Spleen (tissue), 11 donors: ENCODE measurements around the gene LIPK. TPM values are rescaled to one million over a fixed set of nuclear protein-coding genes. Genes with fewer than 3 reads are reported as not detected.

Source experiments
- DNase-seq: peaks from one replicate; pipeline ENCODE4 v3.0.0-alpha.2; 2020
- H3K27ac ChIP-seq, 8 donors: fragments of 200-600 bp; sonication (generic) in 7 of 8; 1 replicate in 4 of 8; 2 replicates in 4 of 8; pipeline versions ENCODE4 v1.5.0 to v1.8.0; 2016 to 2021; ENCODE audit warnings: inconsistent platforms in 4 of 8, mild to moderate bottlenecking in 4 of 8, moderate library complexity in 1 of 8
- H3K27me3 ChIP-seq, 7 donors: fragments of 200-600 bp; sonication (generic) in 6 of 7; replicated peaks in 1 of 7; 1 replicate in 4 of 7; 2 replicates in 3 of 7; pipeline versions ENCODE4 v1.5.0 to v1.8.0; 2016 to 2021; ENCODE audit warnings: inconsistent platforms in 3 of 7, mild to moderate bottlenecking in 1 of 7
- H3K36me3 ChIP-seq, 6 donors: fragments of 200-600 bp; sonication (generic) in 5 of 6; 1 replicate in 4 of 6; 2 replicates in 2 of 6; pipeline versions ENCODE4 v1.5.0 to v1.8.0; 2016 to 2021; ENCODE audit warnings: inconsistent platforms in 2 of 6
- H3K4me1 ChIP-seq, 6 donors: fragments of 200-600 bp; sonication (generic) in 5 of 6; 1 replicate in 3 of 6; 2 replicates in 3 of 6; pipeline versions ENCODE4 v1.5.0 to v1.8.0; 2016 to 2021; ENCODE audit warnings: inconsistent platforms in 3 of 6
- H3K4me3 ChIP-seq, 8 donors: fragments of 200-600 bp; sonication (generic) in 7 of 8; 1 replicate in 4 of 8; 2 replicates in 4 of 8; pipeline versions ENCODE4 v1.5.0 to v1.8.0; 2016 to 2021; ENCODE audit warnings: inconsistent platforms in 4 of 8, mild to moderate bottlenecking in 4 of 8, moderate library complexity in 2 of 8
- H3K9me3 ChIP-seq, 8 donors: fragments of 200-600 bp; sonication (generic) in 7 of 8; 1 replicate in 4 of 8; 2 replicates in 4 of 8; pipeline versions ENCODE4 v1.5.0 to v1.8.0; 2016 to 2021; ENCODE audit warnings: inconsistent platforms in 4 of 8
- POLR2A ChIP-seq, 3 donors: fragments of 450-650 bp; IDR thresholded peaks; one replicate each; pipeline ENCODE4 v1.5.1; 2017; ENCODE audit warnings: antibody characterized with exemption in 3 of 3, mild to moderate bottlenecking in 1 of 3
- POLR2AphosphoS5 ChIP-seq, 3 donors: sonication (generic); formaldehyde crosslinking; IDR thresholded peaks; one replicate each; pipeline ENCODE4 v1.5.1; 2017; ENCODE audit warnings: antibody characterized with exemption in 3 of 3
- WGBS, 5 donors: extraction: QIAGEN DNeasy Blood & Tissue Kit in 3 of 5; methylation state at CpG; one replicate each; pipeline versions ENCODE4 v1.1.5 to v1.1.7; 2013 to 2018; 5-methylcytosine and 5-hydroxymethylcytosine counted together
- intact Hi-C: fragments of 100-400 bp; cut with DNase I; formaldehyde crosslinking; loops from one replicate; pipeline ENCODE4 v1.15.0; 2023; ENCODE audit warnings: low total_unique reads
- polyA plus RNA-seq, 3 donors: library from polyadenylated mRNA; stranded (reverse); fragments of 200-250 nt; gene quantifications; one replicate each; pipeline ENCODE4 v1.2.1, GENCODE V29; 2013
- total RNA-seq, 7 donors: library from RNA; depleted of rRNA in 3 of 7; stranded (reverse); fragments of >200 nt in 3 of 7; fragmentation: NEBNext Ultra II Directional in 4 of 7; extraction: Animal tissue kit (Norgen Biotek cat#: 25700) in 4 of 7; gene quantifications; one replicate each; pipeline versions ENCODE4 v1.1.0 to v1.2.1, GENCODE V29; 2016 to 2021
- TF ChIP-seq, protein P1 (sequence below), 11 experiments: fragments of 200-600 bp in 7 of 11; fragments of 450-650 bp in 4 of 11; sonication (generic) in 4 of 11; IDR thresholded peaks in 8 of 11; conservative IDR thresholded peaks in 3 of 11; 1 replicate in 7 of 11; 2 replicates in 4 of 11; pipeline versions ENCODE4 v1.4.0 to v1.8.0; 2016 to 2021; ENCODE audit warnings: antibody characterized with exemption in 11 of 11, inconsistent platforms in 4 of 11, mild to moderate bottlenecking in 1 of 11
- donor health status: healthy with polysubstance abuse.
- donor health status: DM: no; HTN: no; CAD: no; lungs with moderate emphysema.
- donor health status: DM: no; HTN: no; CAD: no.
- donor health status: Bipolar disorder and iron deficiency.
- donor health status: healthy.
- donor health status: DM: no; HTN: no; CAD: no.
- donor health status: DM: yes; HTN: yes; CAD: no.

The LIPK gene
- total and polyA plus RNA-seq, 10 donors, result not detected

- intact Hi-C loops, result no loop called here
- Histone ChIP-seq H3K36me3 (no peaks in the 10 kb centered on the region), H3K27ac (no peak overlapping the region), H3K9me3 (no peaks in the 10 kb centered on the region), H3K27me3 (no peaks in the 10 kb centered on the region), H3K4me3 (no peak overlapping the region), H3K4me1 (no peaks in the 10 kb centered on the region)
- DNase-seq, result no peak
- WGBS, 5 donors, result 55 to 75% (median 64%) methylated on average over 2 of the region's 2 CpGs
- TF ChIP-seq POLR2AphosphoS5 (IDR thresholded peaks at IDR 0.05) (no peak), POLR2A (IDR thresholded peaks at IDR 0.05) (no peak)
- TF ChIP-seq, protein P1, sequence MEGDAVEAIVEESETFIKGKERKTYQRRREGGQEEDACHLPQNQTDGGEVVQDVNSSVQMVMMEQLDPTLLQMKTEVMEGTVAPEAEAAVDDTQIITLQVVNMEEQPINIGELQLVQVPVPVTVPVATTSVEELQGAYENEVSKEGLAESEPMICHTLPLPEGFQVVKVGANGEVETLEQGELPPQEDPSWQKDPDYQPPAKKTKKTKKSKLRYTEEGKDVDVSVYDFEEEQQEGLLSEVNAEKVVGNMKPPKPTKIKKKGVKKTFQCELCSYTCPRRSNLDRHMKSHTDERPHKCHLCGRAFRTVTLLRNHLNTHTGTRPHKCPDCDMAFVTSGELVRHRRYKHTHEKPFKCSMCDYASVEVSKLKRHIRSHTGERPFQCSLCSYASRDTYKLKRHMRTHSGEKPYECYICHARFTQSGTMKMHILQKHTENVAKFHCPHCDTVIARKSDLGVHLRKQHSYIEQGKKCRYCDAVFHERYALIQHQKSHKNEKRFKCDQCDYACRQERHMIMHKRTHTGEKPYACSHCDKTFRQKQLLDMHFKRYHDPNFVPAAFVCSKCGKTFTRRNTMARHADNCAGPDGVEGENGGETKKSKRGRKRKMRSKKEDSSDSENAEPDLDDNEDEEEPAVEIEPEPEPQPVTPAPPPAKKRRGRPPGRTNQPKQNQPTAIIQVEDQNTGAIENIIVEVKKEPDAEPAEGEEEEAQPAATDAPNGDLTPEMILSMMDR (IDR thresholded peaks at IDR 0.05 in 8 of 11, conservative IDR thresholded peaks at IDR 0.05 in 3 of 11), result no peak
Observed at GRCh38 chr10:88670497-88670896, 35.6 kb upstream of the LIPK start.

DNA sequence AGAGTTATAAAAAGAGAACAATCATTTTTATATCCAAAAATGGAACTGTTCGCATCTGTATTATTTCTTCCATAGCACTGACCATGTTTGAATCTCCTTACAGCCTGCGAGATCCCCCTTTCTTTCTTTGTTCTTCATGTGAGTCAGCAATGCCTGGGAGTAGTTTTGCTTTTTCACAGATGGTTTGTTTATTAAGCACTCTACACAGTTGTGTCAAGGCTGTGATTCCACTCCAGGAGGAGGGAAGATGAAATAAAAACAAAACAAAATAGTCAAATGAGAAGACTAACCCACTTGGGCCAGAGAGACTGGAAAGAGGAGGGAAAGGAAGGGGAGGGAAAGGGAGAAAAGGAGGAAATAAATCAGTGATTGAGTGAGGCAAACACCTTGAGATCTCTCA lies 34.0 kb upstream of the LIPK start:
- TF ChIP-seq POLR2A (IDR thresholded peaks at IDR 0.05) (no peak), POLR2AphosphoS5 (IDR thresholded peaks at IDR 0.05) (no peak)
- TF ChIP-seq, protein P1 (IDR thresholded peaks at IDR 0.05 in 8 of 11, conservative IDR thresholded peaks at IDR 0.05 in 3 of 11), result no peak
- Histone ChIP-seq H3K27ac (no peak overlapping the region), H3K4me1 (no peaks in the 10 kb centered on the region), H3K27me3 (no peaks in the 10 kb centered on the region), H3K9me3 (no peaks in the 10 kb centered on the region), H3K36me3 (no peaks in the 10 kb centered on the region), H3K4me3 (no peak overlapping the region)
- intact Hi-C loops, result no loop called here
- DNase-seq, result no peak
- 79 to 93% (median 91%) methylated on average over 2 of the region's 2 CpGs for WGBS, 5 donors

DNA sequence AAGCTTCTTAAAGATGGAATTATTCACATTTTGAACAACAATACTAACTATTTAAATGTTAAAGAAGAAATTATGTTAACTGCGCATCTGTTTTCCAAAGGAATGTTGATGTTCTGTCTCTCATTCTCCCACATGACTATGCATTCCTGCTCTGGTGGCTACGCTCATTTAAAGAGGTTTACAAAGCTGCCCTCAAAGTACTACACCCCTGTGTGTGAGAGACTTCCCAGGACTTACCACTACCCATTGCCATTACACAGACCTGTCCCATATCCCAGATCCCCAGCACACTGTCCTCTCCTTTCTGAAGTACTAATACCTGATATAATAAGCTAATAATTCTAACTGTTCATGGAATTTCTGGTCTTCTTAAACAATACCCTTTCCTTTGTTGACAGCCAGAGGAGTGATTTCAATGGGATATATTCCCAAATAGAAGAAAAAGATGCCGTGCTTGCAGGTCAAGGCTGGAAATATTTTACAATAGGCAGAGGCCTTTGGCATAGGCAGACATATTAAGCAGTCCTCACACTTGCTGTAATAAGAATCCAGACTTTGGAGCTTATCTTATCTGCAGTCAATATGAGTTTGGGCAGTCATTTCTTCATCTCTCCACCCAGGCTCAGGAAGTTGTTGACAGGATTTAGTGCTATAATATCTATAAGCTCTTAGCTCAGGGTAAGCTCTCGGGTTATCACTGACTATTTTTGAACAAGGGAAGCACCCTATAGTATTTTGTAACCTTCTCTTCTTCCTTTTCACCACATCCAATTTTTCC lies 29.6 kb upstream of the LIPK start:
- H3K27ac ChIP-seq, result no peak overlapping the region
- DNase-seq, result no peak
- H3K36me3 ChIP-seq, result no peaks in the 10 kb centered on the region
- no peaks in the 10 kb centered on the region for H3K9me3 ChIP-seq
- no peaks in the 10 kb centered on the region for H3K4me1 ChIP-seq
- no peak for TF ChIP-seq POLR2A (IDR thresholded peaks at IDR 0.05)
- TF ChIP-seq, protein P1 (IDR thresholded peaks at IDR 0.05 in 8 of 11, conservative IDR thresholded peaks at IDR 0.05 in 3 of 11), result no peak
- TF ChIP-seq POLR2AphosphoS5 (IDR thresholded peaks at IDR 0.05), result no peak
- H3K4me3 ChIP-seq, result no peak overlapping the region
- H3K27me3 ChIP-seq, result no peaks in the 10 kb centered on the region
- 54 to 83% (median 76%) methylated on average over 4 of the region's 4 CpGs for WGBS, 5 donors
- intact Hi-C loops, result no loop called here

DNA sequence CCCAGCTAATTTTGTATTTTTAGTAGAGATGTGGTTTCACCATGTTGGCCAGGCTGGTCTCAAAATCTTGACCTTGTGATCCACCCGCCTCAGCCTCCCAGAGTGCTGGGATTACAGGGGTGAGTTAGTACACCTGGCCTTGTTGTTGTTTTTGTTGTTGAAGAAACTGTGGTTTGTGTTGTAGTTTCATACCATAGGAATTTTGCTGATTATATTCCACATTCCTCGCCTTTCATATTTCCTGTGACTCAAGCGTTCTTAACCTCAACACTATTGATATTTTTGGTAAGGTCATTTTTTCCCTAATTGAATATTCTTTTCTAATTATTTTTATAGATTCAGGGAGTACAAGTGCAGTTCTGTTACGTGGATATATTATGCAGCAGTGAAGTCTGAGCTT lies 25.1 kb upstream of the LIPK start:
- TF ChIP-seq POLR2A (IDR thresholded peaks at IDR 0.05) (no peak), POLR2AphosphoS5 (IDR thresholded peaks at IDR 0.05) (no peak)
- TF ChIP-seq, protein P1 (IDR thresholded peaks at IDR 0.05 in 8 of 11, conservative IDR thresholded peaks at IDR 0.05 in 3 of 11), result no peak
- Histone ChIP-seq H3K27me3 (no peaks in the 10 kb centered on the region), H3K9me3 (no peaks in the 10 kb centered on the region), H3K4me3 (no peak overlapping the region), H3K36me3 (no peaks in the 10 kb centered on the region), H3K27ac (no peak overlapping the region), H3K4me1 (no peaks in the 10 kb centered on the region)
- DNase-seq, result no peak
- intact Hi-C loops, result no loop called here
- 90 to 97% (median 90%) methylated on average over 4 of the region's 4 CpGs for WGBS, 5 donors
